ENCODE data around the gene TBX3.

DNA sequence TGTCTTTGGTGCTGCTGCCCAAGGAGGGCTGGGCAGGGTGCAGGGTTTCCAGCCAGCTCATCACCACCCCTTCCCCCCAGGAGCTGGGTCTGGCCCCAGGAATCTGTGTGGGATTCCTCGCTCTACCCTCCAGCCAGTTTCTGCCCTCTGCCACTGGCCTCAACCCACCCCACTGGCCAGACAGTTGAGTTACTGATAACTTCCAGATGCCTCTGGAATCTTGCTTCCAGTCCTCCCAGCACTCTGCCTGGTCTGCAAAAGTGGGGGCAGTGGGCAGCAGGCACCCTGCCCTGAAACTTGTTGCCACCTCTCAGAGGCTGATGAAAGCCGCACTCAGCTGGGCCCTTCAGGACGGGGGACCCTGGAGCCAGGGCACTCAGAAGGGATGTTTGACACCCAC is 20.1 kb upstream of the TBX3 start:
- no peak for TF ChIP-seq YY1 (IDR thresholded peaks at IDR 0.05; ENCODE audit: insufficient read depth, insufficient read length)
- TF ChIP-seq ZNF274 (IDR thresholded peaks at IDR 0.05; ENCODE audit: low read depth, low read length), result no peak
- no peak for TF ChIP-seq SUZ12 (IDR thresholded peaks at IDR 0.05; ENCODE audit: extremely low read depth, insufficient read depth, insufficient read length)

All from NT2/D1 (cell line).